ENCODE data around the gene AQP9.

AQP9 gene

GRCh38 chr15:58221591-58222241 lies 83.5 kb downstream of the AQP9 start:
- Mint-ChIP-seq H3K9me3 (peaks cover 10% of the 10 kb centered on the region), H3K4me1 (no peaks in the 10 kb centered on the region), H3K36me3 (no peaks in the 10 kb centered on the region), H3K27me3 (peaks cover 11% of the 10 kb centered on the region), H3K27ac (no peak overlapping the region), H3K4me3 (no peak overlapping the region)
- ATAC-seq, result no peak

GRCh38 chr15:58222679-58223078 lies 84.5 kb downstream of the AQP9 start:
- no peak for ATAC-seq
- Mint-ChIP-seq H3K36me3 (no peaks in the 10 kb centered on the region), H3K4me1 (no peaks in the 10 kb centered on the region), H3K27ac (no peak overlapping the region), H3K4me3 (no peak overlapping the region), H3K27me3 (peaks cover 11% of the 10 kb centered on the region), H3K9me3 (peaks cover 10% of the 10 kb centered on the region)

DNA sequence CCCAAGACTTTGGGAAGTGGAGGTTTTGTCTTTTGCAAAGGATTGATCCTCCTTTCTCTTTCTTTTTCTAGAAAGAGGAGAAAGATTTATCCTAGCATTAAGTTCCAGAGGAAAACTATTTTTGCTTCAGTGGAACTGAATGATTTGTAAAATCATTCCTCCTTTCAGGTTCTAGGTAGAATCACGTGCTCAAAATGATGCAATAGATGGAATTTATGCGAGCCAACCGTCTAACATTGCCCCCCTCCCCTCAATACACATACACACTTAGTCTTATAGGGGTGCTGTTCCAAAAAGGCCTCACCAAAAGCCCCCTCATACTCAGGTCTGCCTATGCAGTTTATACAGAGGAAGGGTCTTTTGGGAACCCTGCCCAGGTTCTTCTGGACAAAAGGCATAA lies 85.3 kb downstream of the AQP9 start:
- no peak for ATAC-seq
- H3K27me3 Mint-ChIP-seq, result peaks cover 17% of the 10 kb centered on the region
- H3K4me3 Mint-ChIP-seq, result no peak overlapping the region
- H3K4me1 Mint-ChIP-seq, result no peaks in the 10 kb centered on the region
- H3K36me3 Mint-ChIP-seq, result no peaks in the 10 kb centered on the region
- no peak overlapping the region for H3K27ac Mint-ChIP-seq
- peaks cover 10% of the 10 kb centered on the region for H3K9me3 Mint-ChIP-seq

- Mint-ChIP-seq H3K27ac (no peak overlapping the region), H3K36me3 (no peaks in the 10 kb centered on the region), H3K27me3 (peaks cover 21% of the 10 kb centered on the region), H3K4me1 (no peaks in the 10 kb centered on the region), H3K9me3 (peaks cover 10% of the 10 kb centered on the region), H3K4me3 (no peak overlapping the region)
- no peak for ATAC-seq
Measured at GRCh38 chr15:58224068-58224467, 85.9 kb downstream of the AQP9 start.

DNA sequence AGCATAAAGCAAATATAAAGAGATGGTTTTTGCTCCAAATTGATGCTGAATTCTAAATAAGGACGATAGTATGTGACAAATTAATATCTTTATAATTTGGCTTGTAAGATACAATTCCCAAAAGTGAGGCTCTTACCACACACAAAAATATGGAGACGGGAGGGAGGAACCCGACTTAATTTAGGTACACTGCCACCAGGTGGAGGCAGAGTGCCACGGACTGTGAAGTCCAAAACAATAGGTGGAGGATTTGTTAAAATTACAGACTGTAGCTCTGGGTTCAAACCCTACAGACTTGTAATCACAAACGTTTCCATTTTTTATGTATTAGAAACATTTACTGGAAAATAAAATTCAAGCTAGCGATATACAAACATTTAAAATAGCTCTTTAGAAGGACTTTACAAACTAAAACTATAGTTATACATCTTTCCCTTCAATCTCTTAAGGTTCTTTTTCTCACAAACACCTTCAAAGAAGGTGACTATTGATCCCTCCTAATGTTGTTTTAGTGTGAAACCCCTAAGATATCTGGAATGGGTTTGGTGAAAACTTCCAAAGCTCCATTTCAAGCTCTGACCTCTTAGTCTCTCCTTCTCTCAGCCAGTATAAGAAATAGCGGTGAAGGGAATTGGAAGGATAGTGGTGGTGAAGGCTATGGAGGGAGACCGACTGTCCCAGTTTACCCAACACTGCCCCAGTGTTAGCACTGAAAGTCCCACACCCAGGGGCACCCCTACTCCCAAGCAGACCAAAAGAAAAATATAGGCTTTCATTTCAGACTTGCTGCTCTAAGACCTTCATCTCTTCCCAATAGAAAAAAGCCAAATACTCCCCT lies 89.7 kb downstream of the AQP9 start:
- Mint-ChIP-seq H3K27me3 (peaks cover 37% of the 10 kb centered on the region), H3K36me3 (no peaks in the 10 kb centered on the region), H3K9me3 (no peaks in the 10 kb centered on the region), H3K4me1 (no peaks in the 10 kb centered on the region), H3K4me3 (no peak overlapping the region), H3K27ac (no peak overlapping the region)
- ATAC-seq, result no peak

GRCh38 chr15:58228718-58229117 lies 90.5 kb downstream of the AQP9 start:
- H3K4me1 Mint-ChIP-seq, result no peaks in the 10 kb centered on the region
- no peaks in the 10 kb centered on the region for H3K9me3 Mint-ChIP-seq
- no peaks in the 10 kb centered on the region for H3K36me3 Mint-ChIP-seq
- H3K4me3 Mint-ChIP-seq, result no peak overlapping the region
- H3K27me3 Mint-ChIP-seq, result peaks cover 37% of the 10 kb centered on the region
- no peak for ATAC-seq
- H3K27ac Mint-ChIP-seq, result no peak overlapping the region

GRCh38 chr15:58229297-58229768 lies 91.2 kb downstream of the AQP9 start:
- H3K4me3 Mint-ChIP-seq, result no peak overlapping the region
- no peak for ATAC-seq
- no peaks in the 10 kb centered on the region for H3K9me3 Mint-ChIP-seq
- H3K36me3 Mint-ChIP-seq, result no peaks in the 10 kb centered on the region
- H3K4me1 Mint-ChIP-seq, result no peaks in the 10 kb centered on the region
- H3K27ac Mint-ChIP-seq, result no peak overlapping the region
- peaks cover 37% of the 10 kb centered on the region for H3K27me3 Mint-ChIP-seq

GRCh38 chr15:58232281-58233065 lies 94.3 kb downstream of the AQP9 start:
- H3K36me3 Mint-ChIP-seq, result no peaks in the 10 kb centered on the region
- H3K9me3 Mint-ChIP-seq, result no peaks in the 10 kb centered on the region
- ATAC-seq, result no peak
- peaks cover 37% of the 10 kb centered on the region for H3K27me3 Mint-ChIP-seq
- H3K27ac Mint-ChIP-seq, result no peak overlapping the region
- no peaks in the 10 kb centered on the region for H3K4me1 Mint-ChIP-seq
- no peak overlapping the region for H3K4me3 Mint-ChIP-seq

DNA sequence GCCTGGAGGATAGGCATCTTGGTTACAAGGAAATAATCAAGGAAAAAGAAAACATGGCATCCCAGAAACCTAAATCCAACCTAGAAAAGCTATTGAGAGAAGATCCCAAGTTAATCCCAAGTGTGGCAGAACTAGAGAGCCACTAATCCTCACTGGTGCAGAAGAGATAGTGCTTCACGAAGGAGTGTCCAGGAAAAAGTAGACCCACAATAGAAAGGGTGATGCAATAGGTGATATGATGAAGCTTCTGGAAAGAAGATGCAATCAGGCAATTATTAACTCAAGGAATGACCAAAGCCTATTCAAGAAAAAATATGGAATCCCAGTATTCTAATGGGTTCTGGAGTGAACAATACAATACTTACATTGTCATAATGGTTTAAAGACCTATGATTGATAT lies 95.2 kb downstream of the AQP9 start:
- ATAC-seq, result no peak
- H3K27ac Mint-ChIP-seq, result no peak overlapping the region
- no peaks in the 10 kb centered on the region for H3K9me3 Mint-ChIP-seq
- H3K4me3 Mint-ChIP-seq, result no peak overlapping the region
- no peaks in the 10 kb centered on the region for H3K4me1 Mint-ChIP-seq
- H3K36me3 Mint-ChIP-seq, result no peaks in the 10 kb centered on the region
- peaks cover 31% of the 10 kb centered on the region for H3K27me3 Mint-ChIP-seq
